Hepatocyte (in vitro differentiated cells): ENCODE measurements around the gene SLC30A9. TPM values are rescaled to one million over a fixed set of nuclear protein-coding genes. Genes with fewer than 3 reads are reported as not detected.

Experiments used
- DNase-seq: peaks from one replicate; pipeline ENCODE4 v3.0.0-alpha.2; 2016; ENCODE audit warnings: low spot score
- H2AFZ ChIP-seq: fragments of 200-600 bp; sonication (generic); 2 replicates; pipeline ENCODE4 v1.6.0; 2016; ENCODE audit warnings: antibody characterized with exemption, mild to moderate bottlenecking
- H3K27ac ChIP-seq: fragments of 200-600 bp; sonication (generic); 2 replicates; pipeline ENCODE4 v1.5.1; 2016; ENCODE audit warnings: mild to moderate bottlenecking
- H3K27me3 ChIP-seq: fragments of 200-600 bp; sonication (generic); 2 replicates; pipeline ENCODE4 v1.6.1; 2016
- H3K36me3 ChIP-seq: fragments of 200-600 bp; sonication (generic); replicated peaks from 2 replicates; pipeline ENCODE4 v1.5.1; 2016; ENCODE audit warnings: low read depth; ENCODE audit not compliant: insufficient read depth
- H3K4me1 ChIP-seq: fragments of 200-600 bp; sonication (generic); 2 replicates; pipeline ENCODE4 v1.5.1; 2016; ENCODE audit warnings: mild to moderate bottlenecking, moderate library complexity; ENCODE audit not compliant: insufficient read depth
- H3K4me2 ChIP-seq: fragments of 200-600 bp; sonication (generic); 2 replicates; pipeline ENCODE4 v1.6.0; 2016
- H3K4me3 ChIP-seq: fragments of 200-600 bp; sonication (generic); 2 replicates; pipeline ENCODE4 v1.5.1; 2016; ENCODE audit warnings: mild to moderate bottlenecking
- H3K79me2 ChIP-seq: fragments of 200-600 bp; sonication (generic); 2 replicates; pipeline ENCODE4 v1.6.0; 2017; ENCODE audit warnings: mild to moderate bottlenecking
- H3K9me2 ChIP-seq: fragments of 200-600 bp; sonication (generic); replicated peaks from 2 replicates; pipeline ENCODE4 v1.6.0; 2017; ENCODE audit warnings: mild to moderate bottlenecking; ENCODE audit not compliant: insufficient read depth
- H3K9me3 ChIP-seq: fragments of 200-600 bp; sonication (generic); 2 replicates; pipeline ENCODE4 v1.5.1; 2016; ENCODE audit warnings: low read depth, mild to moderate bottlenecking
- H4K20me1 ChIP-seq: fragments of 200-600 bp; sonication (generic); 2 replicates; pipeline ENCODE4 v1.6.0; 2016; ENCODE audit warnings: mild to moderate bottlenecking; ENCODE audit not compliant: insufficient read depth, poor library complexity, severe bottlenecking
- EZH2 ChIP-seq: fragments of 200-600 bp; sonication (generic); IDR thresholded peaks from 2 replicates; pipeline ENCODE4 v1.6.1; 2016; ENCODE audit warnings: antibody characterized with exemption, mild to moderate bottlenecking, borderline replicate concordance
- EZH2phosphoT487 ChIP-seq: fragments of 200-600 bp; sonication (generic); IDR thresholded peaks from one replicate; pipeline ENCODE4 v1.6.1; 2018; ENCODE audit warnings: antibody characterized with exemption, mild to moderate bottlenecking, low read depth, moderate library complexity; ENCODE audit not compliant: unreplicated experiment, severe bottlenecking
- WGBS: methylation state at CpG from one replicate; pipeline ENCODE4 v1.1.6; 2016; ENCODE audit warnings: low lambda C conversion rate; ENCODE audit errors: missing lambda C conversion rate; 5-methylcytosine and 5-hydroxymethylcytosine counted together
- polyA plus RNA-seq: library from polyadenylated mRNA; unstranded; fragments of >200 nt; fragmentation: Nextera tagmentation; extraction: Ambion mirVana; gene quantifications from 2 replicates; pipeline ENCODE4 v1.2.1, GENCODE V29; 2016
- total RNA-seq: library from RNA; depleted of rRNA; stranded (reverse); fragments of >200 nt; gene quantifications from 2 replicates; pipeline ENCODE4 v1.2.3, GENCODE V29; 2014
- TF ChIP-seq, protein P1 (sequence below): fragments of 200-600 bp; sonication (generic); IDR thresholded peaks from 2 replicates; pipeline ENCODE4 v1.5.1; 2016; ENCODE audit warnings: antibody characterized with exemption, mild to moderate bottlenecking; ENCODE audit not compliant: poor library complexity

The SLC30A9 gene
- total and polyA plus RNA-seq, 2 experiments from 2014 or later: 41.3 to 50.9 TPM

DNA sequence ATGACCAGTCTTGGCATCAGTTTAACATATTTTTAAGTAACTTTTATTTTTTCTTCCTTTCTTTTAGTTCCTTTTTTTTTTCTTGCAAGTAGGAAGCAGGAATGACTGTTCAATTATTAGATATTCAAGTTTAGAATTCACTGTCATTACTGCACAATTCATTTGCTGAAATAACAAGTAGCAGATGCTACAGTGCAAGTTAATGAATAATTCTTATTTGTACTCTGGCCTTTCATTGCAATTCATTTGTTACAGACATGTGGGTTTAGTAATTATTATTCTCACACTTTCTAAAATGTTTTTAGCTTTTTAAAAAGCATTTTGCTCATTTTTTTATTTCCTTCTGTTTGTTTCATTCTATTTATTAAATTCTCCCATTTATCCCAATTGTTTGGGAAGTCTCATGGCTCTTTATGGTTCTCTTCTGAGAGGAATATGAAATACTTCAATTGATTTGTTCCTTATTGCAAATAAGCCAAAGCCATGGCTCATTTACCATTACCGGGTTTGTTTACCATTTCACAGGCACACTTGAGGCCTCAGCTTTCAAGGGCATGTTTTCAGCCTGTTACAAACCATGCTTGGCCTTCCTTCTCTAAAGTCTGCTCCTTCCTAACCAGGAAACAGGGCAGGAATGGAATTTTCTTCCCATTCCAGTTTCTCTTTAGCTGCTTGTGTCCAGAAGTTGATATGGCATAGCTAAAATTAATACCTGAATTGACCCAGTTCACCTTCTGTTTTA, 13.4 kb upstream of the SLC30A9 start:
- WGBS: 75% methylated on average over 1 of the region's 1 CpG
- no peak overlapping the region for H3K4me2 ChIP-seq
- H3K36me3 ChIP-seq: no peaks in the 10 kb centered on the region
- TF ChIP-seq EZH2: no peak
- TF ChIP-seq EZH2phosphoT487: no peak
- TF ChIP-seq, protein P1, sequence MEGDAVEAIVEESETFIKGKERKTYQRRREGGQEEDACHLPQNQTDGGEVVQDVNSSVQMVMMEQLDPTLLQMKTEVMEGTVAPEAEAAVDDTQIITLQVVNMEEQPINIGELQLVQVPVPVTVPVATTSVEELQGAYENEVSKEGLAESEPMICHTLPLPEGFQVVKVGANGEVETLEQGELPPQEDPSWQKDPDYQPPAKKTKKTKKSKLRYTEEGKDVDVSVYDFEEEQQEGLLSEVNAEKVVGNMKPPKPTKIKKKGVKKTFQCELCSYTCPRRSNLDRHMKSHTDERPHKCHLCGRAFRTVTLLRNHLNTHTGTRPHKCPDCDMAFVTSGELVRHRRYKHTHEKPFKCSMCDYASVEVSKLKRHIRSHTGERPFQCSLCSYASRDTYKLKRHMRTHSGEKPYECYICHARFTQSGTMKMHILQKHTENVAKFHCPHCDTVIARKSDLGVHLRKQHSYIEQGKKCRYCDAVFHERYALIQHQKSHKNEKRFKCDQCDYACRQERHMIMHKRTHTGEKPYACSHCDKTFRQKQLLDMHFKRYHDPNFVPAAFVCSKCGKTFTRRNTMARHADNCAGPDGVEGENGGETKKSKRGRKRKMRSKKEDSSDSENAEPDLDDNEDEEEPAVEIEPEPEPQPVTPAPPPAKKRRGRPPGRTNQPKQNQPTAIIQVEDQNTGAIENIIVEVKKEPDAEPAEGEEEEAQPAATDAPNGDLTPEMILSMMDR: no peak
- no peaks in the 10 kb centered on the region for H4K20me1 ChIP-seq
- no peaks in the 10 kb centered on the region for H3K9me3 ChIP-seq
- no peaks in the 10 kb centered on the region for H3K79me2 ChIP-seq
- DNase-seq: no peak
- H3K9me2 ChIP-seq: no peaks in the 10 kb centered on the region
- H3K4me3 ChIP-seq: no peak overlapping the region
- H2AFZ ChIP-seq: no peak overlapping the region
- no peaks in the 10 kb centered on the region for H3K27me3 ChIP-seq
- no peaks in the 10 kb centered on the region for H3K4me1 ChIP-seq
- H3K27ac ChIP-seq: no peak overlapping the region

DNA sequence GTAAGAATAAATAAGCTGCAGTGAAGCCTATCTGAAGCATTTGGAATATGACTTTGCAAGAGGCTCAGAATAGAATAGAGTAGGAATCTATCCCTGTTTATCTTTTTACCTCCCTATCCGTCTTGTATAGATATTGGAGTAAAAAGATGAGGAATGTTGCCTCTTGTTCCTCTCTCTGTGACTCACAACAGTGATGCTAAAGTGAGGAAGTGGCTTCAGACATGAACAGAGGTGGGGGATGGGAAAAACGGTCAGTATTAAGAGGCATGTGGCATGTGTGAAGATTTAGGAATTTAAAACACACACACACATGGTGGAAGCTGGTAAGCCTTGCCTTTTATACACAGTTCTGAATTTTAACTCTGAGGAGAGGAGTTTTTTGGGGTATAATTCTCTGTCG, 12.6 kb upstream of the SLC30A9 start:
- H3K79me2 ChIP-seq: no peaks in the 10 kb centered on the region
- H4K20me1 ChIP-seq: no peaks in the 10 kb centered on the region
- no peak overlapping the region for H2AFZ ChIP-seq
- no peak overlapping the region for H3K4me2 ChIP-seq
- H3K27me3 ChIP-seq: no peaks in the 10 kb centered on the region
- H3K9me3 ChIP-seq: no peaks in the 10 kb centered on the region
- no peak for DNase-seq
- H3K36me3 ChIP-seq: no peaks in the 10 kb centered on the region
- H3K9me2 ChIP-seq: no peaks in the 10 kb centered on the region
- WGBS: 78% methylated on average over 3 of the region's 3 CpGs
- TF ChIP-seq EZH2 (no peak), EZH2phosphoT487 (no peak)
- TF ChIP-seq, protein P1: no peak
- no peak overlapping the region for H3K27ac ChIP-seq
- H3K4me1 ChIP-seq: no peaks in the 10 kb centered on the region
- no peak overlapping the region for H3K4me3 ChIP-seq

DNA sequence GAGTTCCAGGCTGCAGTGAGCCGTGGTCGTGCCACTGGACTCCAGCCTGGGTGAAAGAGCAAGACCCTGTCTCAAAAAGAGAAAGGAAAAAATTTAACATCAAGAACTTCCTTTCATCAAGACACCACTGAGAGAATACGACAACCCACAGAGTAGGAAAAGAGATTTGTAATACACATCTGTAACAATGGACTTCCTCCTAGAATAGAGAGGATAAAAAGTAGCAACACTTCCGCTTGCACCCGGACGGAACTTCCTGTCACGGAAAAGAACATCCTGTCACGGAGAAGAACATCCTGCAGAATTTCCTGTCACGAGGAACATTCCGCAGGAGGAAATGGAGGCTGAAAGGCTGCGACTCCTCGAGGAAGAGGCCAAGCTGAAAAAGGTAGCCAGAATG, 8.9 kb upstream of the SLC30A9 start, which contains the start of gene DCAF4L1:
Gene DCAF4L1 (plus strand): TSS at position 301 of the 400 bp plus-strand sequence. CDS start 37 bp downstream, at position 338.
- TF ChIP-seq EZH2 (no peak), EZH2phosphoT487 (no peak)
- TF ChIP-seq, protein P1: no peak
- no peaks in the 10 kb centered on the region for H3K79me2 ChIP-seq
- no peak within 1 kb of the TSS for H3K27ac ChIP-seq
- DNase-seq: no peak
- H3K36me3 ChIP-seq: no peaks in the 10 kb centered on the region
- H4K20me1 ChIP-seq: no peaks in the 10 kb centered on the region
- H3K4me3 ChIP-seq: no peak within 1 kb of the TSS
- no peaks in the 10 kb centered on the region for H3K27me3 ChIP-seq
- H3K9me2 ChIP-seq: no peaks in the 10 kb centered on the region
- WGBS: 98% methylated on average over 12 of the region's 12 CpGs
- no peak within 1 kb of the TSS for H3K4me2 ChIP-seq
- no peak within 1 kb of the TSS for H2AFZ ChIP-seq
- no peaks in the 10 kb centered on the region for H3K9me3 ChIP-seq
- H3K4me1 ChIP-seq: no peaks in the 10 kb centered on the region
